Neuronal stem cell (in vitro differentiated cells): Measurements from ENCODE around the gene NUBPL.

Experiments used
- DNase-seq: peaks from one replicate; pipeline ENCODE4 v3.0.0-alpha.2; 2013; ENCODE audit warnings: low spot score
- H2AFZ ChIP-seq: one replicate; pipeline ENCODE4 v1.6.1; 2013; ENCODE audit warnings: mild to moderate bottlenecking, low read length, inconsistent platforms
- H2AK5ac ChIP-seq: 2 replicates; pipeline ENCODE4 v1.6.1; 2013; ENCODE audit warnings: low read depth, mild to moderate bottlenecking, inconsistent platforms, low read length, moderate library complexity, mixed read lengths
- H2BK120ac ChIP-seq: 2 replicates; pipeline ENCODE4 v1.6.1; 2013; ENCODE audit warnings: low read depth, mild to moderate bottlenecking, inconsistent platforms, low read length, moderate library complexity, mixed read lengths
- H2BK12ac ChIP-seq: one replicate; pipeline ENCODE4 v1.6.1; 2013; ENCODE audit warnings: low read length, inconsistent platforms
- H2BK15ac ChIP-seq: 2 replicates; pipeline ENCODE4 v1.6.1; 2013; ENCODE audit warnings: mild to moderate bottlenecking, low read length, inconsistent platforms, mixed read lengths
- H2BK5ac ChIP-seq: one replicate; pipeline ENCODE4 v1.6.1; 2013; ENCODE audit warnings: inconsistent platforms, mild to moderate bottlenecking, low read length, moderate library complexity
- H3K14ac ChIP-seq: one replicate; pipeline ENCODE4 v1.6.1; 2013; ENCODE audit warnings: low read length, inconsistent platforms
- H3K18ac ChIP-seq: 2 replicates; pipeline ENCODE4 v1.6.1; 2013; ENCODE audit warnings: low read length, inconsistent platforms
- H3K23ac ChIP-seq: 2 replicates; pipeline ENCODE4 v1.6.1; 2013; ENCODE audit warnings: low read depth, mild to moderate bottlenecking, mixed read lengths, low read length, inconsistent platforms; ENCODE audit not compliant: poor library complexity
- H3K27ac ChIP-seq: replicated peaks from 3 replicates; pipeline ENCODE4 v1.5.1; 2013; ENCODE audit warnings: low read length, inconsistent platforms
- H3K27me3 ChIP-seq, 3 experiments: 2 replicates each; pipeline ENCODE4 v1.6.1; 2013; ENCODE audit warnings: low read length in 3 of 3, mild to moderate bottlenecking in 2 of 3, inconsistent platforms in 1 of 3, low read depth in 1 of 3, mixed read lengths in 1 of 3, moderate library complexity in 1 of 3; ENCODE audit not compliant: control insufficient read depth in 3 of 3, insufficient read depth in 3 of 3
- H3K36me3 ChIP-seq, 2 donors: replicated peaks in 1 of 2; 2 replicates each; pipeline ENCODE4 v1.6.1; 2013; ENCODE audit warnings: low read length in 2 of 2; ENCODE audit not compliant: control insufficient read depth in 2 of 2, insufficient read depth in 2 of 2
- H3K4ac ChIP-seq: 2 replicates; pipeline ENCODE4 v1.6.1; 2013; ENCODE audit warnings: inconsistent platforms, mild to moderate bottlenecking, low read length, moderate library complexity
- H3K4me1 ChIP-seq, 2 donors: 1 replicate in 1 of 2; 2 replicates in 1 of 2; pipeline ENCODE4 v1.6.1; 2013; ENCODE audit warnings: low read length in 2 of 2, low read depth in 1 of 2; ENCODE audit not compliant: control insufficient read depth in 2 of 2, insufficient read depth in 1 of 2
- H3K4me2 ChIP-seq: one replicate; pipeline ENCODE4 v1.6.1; 2013; ENCODE audit warnings: mild to moderate bottlenecking, low read length, inconsistent platforms; ENCODE audit not compliant: insufficient read depth, poor library complexity, severe bottlenecking
- H3K4me3 ChIP-seq, 2 donors: 2 replicates each; pipeline ENCODE4 v1.5.1; 2013; ENCODE audit warnings: low read length in 2 of 2, mild to moderate bottlenecking in 2 of 2, inconsistent platforms in 1 of 2, moderate library complexity in 1 of 2
- H3K79me1 ChIP-seq: one replicate; pipeline ENCODE4 v1.6.1; 2013; ENCODE audit warnings: low read depth, mild to moderate bottlenecking, inconsistent platforms, low read length, moderate library complexity
- H3K9ac ChIP-seq: one replicate; pipeline ENCODE4 v1.6.1; 2013; ENCODE audit warnings: mild to moderate bottlenecking, low read depth, low read length, inconsistent platforms; ENCODE audit not compliant: poor library complexity
- H3K9me3 ChIP-seq, 2 donors: replicated peaks in 1 of 2; 2 replicates each; pipeline versions ENCODE3 to v1.6.1; 2013; ENCODE audit warnings: low read length in 2 of 2, mild to moderate bottlenecking in 2 of 2, inconsistent platforms in 1 of 2, low read depth in 1 of 2, mixed read lengths in 1 of 2, moderate library complexity in 1 of 2; ENCODE audit not compliant: control insufficient read depth in 2 of 2, insufficient read depth in 1 of 2
- H4K8ac ChIP-seq: one replicate; pipeline ENCODE4 v1.6.1; 2013; ENCODE audit warnings: low read depth, mild to moderate bottlenecking, inconsistent platforms, low read length, moderate library complexity
- H4K91ac ChIP-seq: one replicate; pipeline ENCODE4 v1.6.1; 2013; ENCODE audit warnings: low read length, low read depth, mild to moderate bottlenecking, inconsistent platforms; ENCODE audit not compliant: poor library complexity
- WGBS, 2 donors: extraction: QIAGEN DNeasy Blood & Tissue Kit; methylation state at CpG; one replicate each; pipeline ENCODE4 v1.1.7; 2013; ENCODE audit warnings: missing lambda C conversion rate in 2 of 2, mixed read lengths in 1 of 2; ENCODE audit not compliant: insufficient read length in 2 of 2, insufficient replicate concordance in 1 of 2; ENCODE audit errors: extremely low coverage in 2 of 2; 5-methylcytosine and 5-hydroxymethylcytosine counted together

NUBPL gene

DNA sequence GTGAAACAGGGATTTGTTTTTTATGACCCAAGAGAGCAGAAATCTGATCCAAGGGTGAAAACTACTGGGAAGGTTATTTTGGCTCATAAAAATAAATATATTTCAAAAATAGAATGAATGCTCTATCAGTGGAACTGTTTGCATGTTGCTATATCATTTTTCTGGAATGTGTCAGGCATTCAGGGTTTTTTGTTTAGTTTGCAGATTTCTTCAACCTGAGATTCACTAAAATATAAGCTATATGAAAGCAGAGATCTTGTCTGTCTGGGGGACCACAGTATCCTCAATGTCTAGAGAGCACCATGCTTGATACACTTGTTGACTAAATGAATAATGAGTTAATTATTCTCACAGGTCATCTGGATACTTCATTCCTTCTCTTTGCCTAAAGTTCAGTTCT is 165.1 kb downstream of the NUBPL start:
- no peak overlapping the region for H2BK12ac ChIP-seq
- no peak overlapping the region for H2AK5ac ChIP-seq
- H2BK15ac ChIP-seq = no peak overlapping the region
- no peak overlapping the region for H3K4me2 ChIP-seq
- H4K91ac ChIP-seq = no peak overlapping the region
- H4K8ac ChIP-seq = no peak overlapping the region
- H3K36me3 ChIP-seq = no peaks in the 10 kb centered on the region
- H3K23ac ChIP-seq = no peak overlapping the region
- H3K4ac ChIP-seq = no peak overlapping the region
- H2AFZ ChIP-seq = no peak overlapping the region
- no peak overlapping the region for H2BK120ac ChIP-seq
- no peaks in the 10 kb centered on the region for H3K4me1 ChIP-seq
- H3K14ac ChIP-seq = no peak overlapping the region
- no peaks in the 10 kb centered on the region for H3K27me3 ChIP-seq
- H3K18ac ChIP-seq = no peak overlapping the region
- no peaks in the 10 kb centered on the region for H3K79me1 ChIP-seq
- peaks cover 0 to 5% of the 10 kb centered on the region in 2 donors for H3K9me3 ChIP-seq
- H3K4me3 ChIP-seq = no peak overlapping the region
- DNase-seq = no peak
- no peak overlapping the region for H3K9ac ChIP-seq
- H2BK5ac ChIP-seq = no peak overlapping the region
- no peak overlapping the region for H3K27ac ChIP-seq

DNA sequence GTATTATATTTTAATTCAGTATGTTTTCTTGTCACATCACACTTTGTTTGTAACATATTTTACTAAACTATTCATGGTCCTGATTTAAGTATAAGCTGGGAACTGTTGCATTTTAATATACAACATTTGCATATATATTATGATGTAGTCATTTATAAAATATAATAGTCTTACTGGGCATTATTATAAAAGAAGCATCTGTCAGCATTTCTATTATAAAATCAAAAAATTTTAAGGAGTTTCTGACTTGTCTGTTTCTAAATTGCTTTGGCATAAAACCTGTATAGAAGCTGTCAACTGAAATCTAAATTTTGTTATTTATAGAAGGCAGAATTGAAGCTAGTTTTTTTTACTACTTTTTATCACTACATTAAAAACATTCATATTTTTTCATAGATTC is 166.6 kb downstream of the NUBPL start:
- H3K4me2 ChIP-seq = no peak overlapping the region
- no peak overlapping the region for H2AK5ac ChIP-seq
- no peak overlapping the region for H3K4ac ChIP-seq
- H4K8ac ChIP-seq = no peak overlapping the region
- H3K18ac ChIP-seq = no peak overlapping the region
- no peak overlapping the region for H2BK120ac ChIP-seq
- H2BK12ac ChIP-seq = no peak overlapping the region
- H3K4me1 ChIP-seq = no peaks in the 10 kb centered on the region
- no peaks in the 10 kb centered on the region for H3K27me3 ChIP-seq
- H2AFZ ChIP-seq = no peak overlapping the region
- no peak for DNase-seq
- H3K9ac ChIP-seq = no peak overlapping the region
- H2BK5ac ChIP-seq = no peak overlapping the region
- H3K14ac ChIP-seq = no peak overlapping the region
- H2BK15ac ChIP-seq = no peak overlapping the region
- no peaks in the 10 kb centered on the region for H3K36me3 ChIP-seq
- H3K79me1 ChIP-seq = no peaks in the 10 kb centered on the region
- H3K9me3 ChIP-seq = peaks cover 0 to 9% of the 10 kb centered on the region in 2 donors
- H3K4me3 ChIP-seq = no peak overlapping the region
- no peak overlapping the region for H4K91ac ChIP-seq
- no peak overlapping the region for H3K27ac ChIP-seq
- H3K23ac ChIP-seq = no peak overlapping the region

DNA sequence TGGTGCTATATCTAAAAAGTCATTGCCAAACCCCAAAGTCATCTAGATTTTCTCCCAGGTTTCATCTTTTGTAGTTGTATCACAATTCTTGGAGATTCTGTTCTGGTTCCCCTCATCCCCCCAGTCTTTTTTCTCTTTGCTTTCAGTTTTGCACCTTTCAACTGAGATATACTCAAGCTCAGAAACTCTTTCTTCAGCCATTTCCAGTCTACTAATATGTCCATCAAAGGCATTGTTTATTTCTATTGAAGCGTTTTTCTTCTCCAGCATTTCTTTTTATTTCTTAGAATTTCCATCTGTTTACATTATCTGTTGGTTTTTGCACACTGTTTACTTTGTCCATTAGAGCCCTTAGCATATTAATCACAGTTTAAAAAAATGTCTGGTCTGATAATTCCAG is 179.5 kb downstream of the NUBPL start:
- H4K8ac ChIP-seq = no peak overlapping the region
- H3K4me1 ChIP-seq = no peaks in the 10 kb centered on the region
- no peak overlapping the region for H4K91ac ChIP-seq
- no peak overlapping the region for H2BK15ac ChIP-seq
- H3K27me3 ChIP-seq = no peaks in the 10 kb centered on the region
- no peak overlapping the region for H3K4me3 ChIP-seq
- H3K9me3 ChIP-seq = no peaks in the 10 kb centered on the region
- DNase-seq = no peak
- no peak overlapping the region for H2AK5ac ChIP-seq
- H3K36me3 ChIP-seq = no peaks in the 10 kb centered on the region
- no peak overlapping the region for H2BK12ac ChIP-seq
- no peak overlapping the region for H3K4me2 ChIP-seq
- no peak overlapping the region for H3K27ac ChIP-seq
- H2BK5ac ChIP-seq = no peak overlapping the region
- no peak overlapping the region for H2BK120ac ChIP-seq
- H3K14ac ChIP-seq = no peak overlapping the region
- no CpG with 5 or more reads among the region's 1 CpG for WGBS, 2 donors
- H3K4ac ChIP-seq = no peak overlapping the region
- H3K18ac ChIP-seq = no peak overlapping the region
- H3K79me1 ChIP-seq = no peaks in the 10 kb centered on the region
- no peak overlapping the region for H3K9ac ChIP-seq
- H3K23ac ChIP-seq = no peak overlapping the region
- H2AFZ ChIP-seq = no peak overlapping the region

DNA sequence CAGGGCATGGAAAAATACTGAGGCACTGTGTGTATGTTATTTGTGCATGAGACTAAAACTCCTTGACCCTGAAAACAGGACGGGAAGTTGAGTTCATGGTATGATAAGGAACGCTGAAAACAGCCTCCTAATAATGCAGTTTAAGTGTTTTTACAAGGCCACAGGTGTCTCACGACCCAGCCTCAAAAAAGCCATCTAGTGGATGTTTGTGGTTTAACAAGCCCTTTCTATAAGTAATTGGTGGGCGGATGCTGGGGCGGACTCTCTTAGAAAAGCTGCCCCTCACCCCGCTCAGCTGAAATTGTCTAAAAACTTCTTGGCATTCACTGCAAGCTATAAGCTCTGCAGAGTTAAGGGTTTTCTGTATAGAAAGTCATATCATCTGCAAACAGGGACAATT is 184.5 kb downstream of the NUBPL start:
- no peak overlapping the region for H4K8ac ChIP-seq
- no peak overlapping the region for H2BK12ac ChIP-seq
- no peak overlapping the region for H3K4ac ChIP-seq
- no peaks in the 10 kb centered on the region for H3K79me1 ChIP-seq
- no peak overlapping the region for H3K23ac ChIP-seq
- H3K4me1 ChIP-seq = no peaks in the 10 kb centered on the region
- no peak overlapping the region for H3K4me2 ChIP-seq
- no peak for DNase-seq
- H2BK15ac ChIP-seq = no peak overlapping the region
- H4K91ac ChIP-seq = no peak overlapping the region
- H2AK5ac ChIP-seq = no peak overlapping the region
- H2BK5ac ChIP-seq = no peak overlapping the region
- H2BK120ac ChIP-seq = no peak overlapping the region
- no CpG with 5 or more reads among the region's 6 CpGs for WGBS, 2 donors
- H3K36me3 ChIP-seq = no peaks in the 10 kb centered on the region
- peaks cover 0 to 11% of the 10 kb centered on the region in 2 donors for H3K9me3 ChIP-seq
- H3K9ac ChIP-seq = no peak overlapping the region
- no peak overlapping the region for H3K18ac ChIP-seq
- H3K14ac ChIP-seq = no peak overlapping the region
- no peaks in the 10 kb centered on the region for H3K27me3 ChIP-seq
- H3K27ac ChIP-seq = no peak overlapping the region
- H2AFZ ChIP-seq = no peak overlapping the region
- H3K4me3 ChIP-seq = no peak overlapping the region
